ENCODE measurements around the gene PDRG1. TPM values are rescaled to one million over a fixed set of nuclear protein-coding genes. Genes with fewer than 3 reads are reported as not detected.

PDRG1 gene
- total RNA-seq, 2 experiments from 2014 or later: 19.9 to 20.4 TPM

DNA sequence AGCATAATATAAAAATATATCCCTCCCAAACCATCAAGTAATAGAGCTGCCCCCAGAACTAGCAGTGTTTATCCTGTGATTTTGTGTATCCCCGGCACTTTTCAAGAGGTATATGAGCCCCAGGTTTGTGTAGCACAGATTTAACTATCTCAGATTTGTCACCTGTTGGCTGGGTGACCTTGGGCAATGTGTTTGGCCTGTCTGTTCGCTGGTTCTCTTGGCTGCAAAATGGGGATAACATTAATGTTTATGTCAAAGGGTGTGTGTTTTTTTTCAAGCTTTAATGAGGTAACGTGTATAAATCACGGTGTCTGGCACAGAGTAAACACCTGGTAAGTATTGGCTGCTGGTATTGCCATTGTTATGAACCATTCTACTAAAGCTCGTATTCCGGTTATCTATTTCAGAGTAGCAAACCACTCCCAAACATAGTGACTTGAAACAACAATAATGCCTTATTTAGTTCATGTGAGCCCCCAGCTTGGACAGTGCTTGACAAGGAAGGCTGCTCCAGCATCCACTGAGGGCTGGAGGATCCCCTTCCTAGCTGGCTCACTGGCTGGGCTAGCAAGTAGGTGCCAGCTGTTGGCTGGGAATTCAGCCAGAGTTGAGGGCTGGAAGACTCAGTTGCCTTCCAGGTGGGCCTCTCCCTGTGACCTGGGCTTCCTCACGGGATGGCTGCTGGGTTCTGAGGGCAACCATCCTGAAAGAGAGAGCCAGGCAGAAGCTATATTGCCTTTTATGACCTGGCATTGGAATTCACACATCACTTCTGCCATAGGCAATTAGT is 36.2 kb downstream of the PDRG1 start:
- POLR2A ChIA-PET: no interaction called here

DNA sequence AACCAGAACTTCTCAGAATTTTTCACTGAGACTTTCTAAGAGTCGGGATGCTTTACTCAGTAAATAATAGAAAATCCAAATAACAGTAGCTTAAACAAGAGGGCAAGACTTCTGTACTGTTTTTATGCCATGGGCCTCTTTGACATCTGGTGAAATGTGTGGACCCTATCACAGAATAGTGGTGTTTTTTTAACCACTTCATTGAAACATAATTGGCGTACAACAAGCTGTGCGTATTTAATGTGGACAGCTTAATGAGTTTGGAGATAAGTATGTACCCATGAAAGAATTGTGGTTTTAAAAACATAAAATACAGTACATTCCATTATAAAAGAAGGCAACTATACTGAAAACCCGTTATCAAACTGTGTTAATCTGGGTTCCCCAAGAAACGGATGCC is 37.7 kb downstream of the PDRG1 start:
- CTCF ChIA-PET: interaction anchor here (0.9 kb wide), 1 partner anchor 176 kb away, joined by 3 read pairs; no protein-coding TSS in a partner anchor
- POLR2A ChIA-PET: no interaction called here

More for the DNA sequence above, 36.2 kb downstream of the PDRG1 start:
- CTCF ChIA-PET: no interaction called here

DNA sequence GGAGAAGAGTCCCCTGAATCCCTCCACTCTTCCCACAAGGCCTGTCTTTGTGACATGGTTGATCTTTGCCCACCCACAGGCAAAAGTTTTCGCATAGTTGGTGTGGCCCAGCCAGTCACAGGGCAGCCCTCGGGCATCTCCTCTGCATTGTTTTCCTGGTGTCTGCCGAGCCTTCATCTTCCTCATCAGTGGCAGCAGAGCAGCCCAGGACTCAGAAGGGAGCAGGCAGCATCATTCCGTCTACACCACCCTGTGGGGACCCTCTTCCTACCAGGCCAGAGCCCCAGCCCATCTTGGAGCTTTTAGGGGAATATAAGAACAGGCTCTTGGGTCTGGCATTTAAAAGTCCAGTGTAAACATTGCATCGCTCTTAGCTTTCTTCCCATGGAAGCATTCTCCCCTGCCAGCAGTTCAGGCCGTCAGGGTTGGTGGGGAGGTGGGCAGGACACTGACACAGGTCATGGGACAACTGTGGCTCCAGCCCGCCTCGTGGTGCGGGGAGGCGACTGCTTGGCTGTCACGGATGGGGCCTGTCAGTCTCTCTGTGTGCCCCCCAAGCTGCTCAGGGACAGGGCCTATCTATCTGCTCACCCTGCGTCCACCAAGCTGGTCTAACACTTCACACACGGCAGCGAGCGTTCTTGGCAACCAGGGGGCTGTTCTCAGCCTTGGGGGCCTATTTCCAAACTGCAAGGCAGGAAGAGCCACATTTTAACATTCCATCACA is 38.3 kb downstream of the PDRG1 start:
- POLR2A ChIA-PET: no interaction called here

DNA sequence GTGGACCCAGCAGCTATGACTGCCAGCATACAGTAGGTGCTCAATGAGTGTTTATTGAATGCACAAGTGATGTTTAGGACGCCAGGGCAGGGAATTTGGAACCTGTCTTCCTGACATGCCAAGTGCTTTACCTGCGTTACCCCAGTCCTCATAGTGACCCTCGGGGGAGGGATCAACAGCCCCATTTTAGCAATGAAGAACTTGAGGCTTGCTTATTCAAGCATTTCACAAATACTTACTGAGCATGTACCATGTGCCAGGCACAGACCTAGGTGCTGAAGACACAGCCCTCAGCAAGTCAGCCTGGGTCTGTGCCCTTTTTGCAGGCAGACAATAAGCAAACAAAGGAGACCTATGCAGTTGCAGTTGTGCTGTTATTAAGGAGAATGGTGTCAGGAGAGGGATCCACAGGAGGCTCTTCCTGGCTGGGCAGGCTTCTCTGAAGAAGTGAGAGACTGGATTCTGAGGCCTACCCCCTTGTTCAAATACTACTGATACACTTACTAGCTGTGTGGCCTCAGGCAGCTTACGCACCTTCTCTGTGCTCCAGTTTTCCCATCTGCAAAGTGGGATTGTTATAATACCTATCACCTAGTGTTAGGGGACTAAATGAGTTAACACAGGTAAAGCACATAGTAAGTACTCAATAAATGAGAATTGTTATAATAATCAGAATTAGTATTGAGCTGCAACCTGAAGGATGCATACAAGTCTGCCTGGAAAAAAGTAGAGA is 41.6 kb downstream of the PDRG1 start:
- ChIA-PET POLR2A (no interaction called here), CTCF (interaction anchor here (1.8 kb wide), 1 partner anchor 57 kb away, joined by 4 read pairs; no protein-coding TSS in a partner anchor)

More for the DNA sequence above, 38.3 kb downstream of the PDRG1 start:
- CTCF ChIA-PET: interaction anchor here (0.9 kb wide), 1 partner anchor 177 kb away, joined by 3 read pairs; no protein-coding TSS in a partner anchor

DNA sequence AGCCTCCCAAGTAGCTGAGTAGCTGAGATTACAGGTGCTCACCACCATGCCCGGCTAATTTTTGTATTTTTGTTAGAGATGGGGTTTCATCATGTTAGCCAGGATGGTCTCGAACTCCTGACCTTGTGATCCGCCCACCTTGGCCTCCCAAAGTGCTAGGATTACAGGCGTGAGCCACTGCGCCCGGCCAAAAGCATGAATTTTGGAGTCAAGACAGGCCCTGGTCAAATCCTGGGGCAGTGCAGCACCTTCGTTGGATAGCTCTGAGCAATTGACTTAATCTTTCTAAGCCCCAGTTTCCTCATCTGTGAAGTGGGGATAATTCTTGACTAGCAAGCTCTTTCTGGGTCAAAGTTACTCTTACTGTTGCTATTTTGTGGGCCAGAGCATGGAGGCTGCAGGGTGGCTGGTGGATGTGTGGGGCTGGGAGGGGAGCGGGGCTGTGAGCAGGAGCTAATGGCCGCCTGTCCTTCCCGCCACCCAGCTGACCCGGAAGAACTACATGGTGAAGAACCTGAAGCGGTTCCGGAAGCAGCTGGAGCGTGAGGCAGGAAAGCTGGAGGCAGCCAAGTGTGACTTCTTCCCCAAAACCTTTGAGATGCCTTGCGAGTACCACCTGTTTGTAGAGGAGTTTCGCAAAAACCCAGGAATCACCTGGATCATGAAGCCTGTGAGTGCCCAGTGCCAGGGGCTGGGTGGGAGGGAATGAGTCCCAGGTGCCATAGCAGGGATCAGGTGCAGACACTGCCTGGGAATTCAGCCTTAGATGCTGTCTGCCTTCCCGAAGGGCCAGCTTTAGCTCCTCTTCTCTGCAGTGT is 42.4 kb downstream of the PDRG1 start:
- ChIA-PET POLR2A (no interaction called here), CTCF (interaction anchor here (1.8 kb wide), 1 partner anchor 56 kb away, joined by 4 read pairs; no protein-coding TSS in a partner anchor)

DNA sequence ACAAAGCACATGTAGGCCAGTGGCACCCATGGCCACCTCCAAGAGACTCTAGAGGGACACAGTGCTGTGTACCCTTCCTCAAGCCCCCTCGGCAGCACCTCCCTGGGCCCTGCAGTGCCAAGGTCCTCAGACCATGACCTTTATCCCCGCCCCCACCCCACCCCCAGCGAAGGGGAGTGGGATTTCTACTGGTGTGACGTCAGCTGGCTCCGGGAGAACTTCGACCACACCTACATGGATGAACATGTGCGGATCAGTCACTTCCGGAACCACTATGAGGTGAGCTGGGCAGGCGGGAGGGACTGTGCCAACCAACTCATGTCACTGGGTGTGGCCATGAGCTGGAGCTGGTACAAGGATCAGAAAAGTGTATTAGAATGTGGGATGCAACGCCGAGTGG is 43.4 kb downstream of the PDRG1 start:
- ChIA-PET CTCF (interaction anchor here (0.6 kb wide), 1 partner anchor 1190 kb away, joined by 3 read pairs; no protein-coding TSS in a partner anchor), POLR2A (no interaction called here)

DNA sequence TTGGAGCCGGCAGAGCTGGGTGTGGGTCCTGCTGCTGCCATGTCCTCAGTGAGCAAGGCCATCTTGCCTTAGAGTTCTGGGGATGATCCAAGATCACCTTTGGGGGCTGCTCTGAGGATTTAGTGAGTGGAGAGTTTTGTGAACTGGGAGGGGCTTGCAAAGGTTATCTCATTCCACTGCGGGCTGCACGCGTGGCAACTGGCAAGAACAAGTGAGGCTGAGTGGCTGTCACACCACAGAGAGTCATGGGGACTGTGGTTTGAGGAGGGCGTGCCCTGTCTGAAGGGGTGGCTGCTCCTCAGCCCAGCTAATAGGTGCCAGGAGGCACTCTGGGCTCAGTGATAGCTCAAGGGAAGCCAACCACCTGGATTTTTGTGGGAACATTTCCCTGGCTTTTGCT is 43.8 kb downstream of the PDRG1 start:
- CTCF ChIA-PET: interaction anchor here (0.6 kb wide), 1 partner anchor 1190 kb away, joined by 3 read pairs; no protein-coding TSS in a partner anchor

DNA sequence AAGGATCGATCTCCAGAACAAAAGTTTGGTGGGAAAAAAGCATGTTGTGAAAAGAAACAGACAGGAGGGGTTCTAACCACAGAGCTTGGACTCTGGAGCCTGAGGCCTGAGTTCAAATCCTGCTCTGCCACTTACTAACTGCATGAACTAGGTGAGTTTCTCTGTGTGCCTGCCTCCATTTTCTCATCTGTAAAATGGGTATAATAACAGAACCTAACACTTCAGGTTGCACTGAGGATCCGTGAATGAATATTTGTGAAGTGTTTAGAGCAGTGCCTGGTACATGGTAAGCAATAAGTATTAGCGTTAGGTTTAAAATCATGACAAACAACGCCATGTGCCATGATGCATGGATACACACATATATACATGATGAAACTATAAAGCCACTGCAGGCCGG is 44.8 kb downstream of the PDRG1 start:
- ChIA-PET POLR2A (no interaction called here), CTCF (no interaction called here)

More for the DNA sequence above, 43.8 kb downstream of the PDRG1 start:
- POLR2A ChIA-PET: no interaction called here

DNA sequence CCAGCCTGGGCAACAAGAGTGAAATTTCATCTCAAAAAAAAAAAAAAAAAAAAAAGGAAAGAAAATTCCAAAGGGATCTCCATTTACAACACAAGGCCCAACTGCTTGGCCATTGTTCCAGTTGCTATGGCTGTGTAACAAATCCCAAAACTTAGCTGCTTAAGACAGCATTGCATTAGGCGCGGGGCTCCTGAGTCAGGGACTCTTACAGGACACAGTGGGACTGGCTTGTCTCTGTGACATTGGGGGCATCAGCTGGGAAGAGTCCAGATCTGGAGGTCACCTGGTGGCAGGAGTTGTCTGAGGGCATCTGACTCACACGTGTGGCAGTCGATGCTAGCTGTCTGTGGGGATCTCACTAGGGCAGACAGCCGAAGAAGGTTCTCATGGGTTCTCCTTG is 45.8 kb downstream of the PDRG1 start:
- CTCF ChIA-PET: interaction anchor here (0.6 kb wide), 1 partner anchor 60 kb away, joined by 4 read pairs; no protein-coding TSS in a partner anchor
- POLR2A ChIA-PET: interaction anchor here (0.7 kb wide), 2 partner anchors 345 to 379 kb away, joined by 5 to 7 read pairs; no protein-coding TSS in a partner anchor

DNA sequence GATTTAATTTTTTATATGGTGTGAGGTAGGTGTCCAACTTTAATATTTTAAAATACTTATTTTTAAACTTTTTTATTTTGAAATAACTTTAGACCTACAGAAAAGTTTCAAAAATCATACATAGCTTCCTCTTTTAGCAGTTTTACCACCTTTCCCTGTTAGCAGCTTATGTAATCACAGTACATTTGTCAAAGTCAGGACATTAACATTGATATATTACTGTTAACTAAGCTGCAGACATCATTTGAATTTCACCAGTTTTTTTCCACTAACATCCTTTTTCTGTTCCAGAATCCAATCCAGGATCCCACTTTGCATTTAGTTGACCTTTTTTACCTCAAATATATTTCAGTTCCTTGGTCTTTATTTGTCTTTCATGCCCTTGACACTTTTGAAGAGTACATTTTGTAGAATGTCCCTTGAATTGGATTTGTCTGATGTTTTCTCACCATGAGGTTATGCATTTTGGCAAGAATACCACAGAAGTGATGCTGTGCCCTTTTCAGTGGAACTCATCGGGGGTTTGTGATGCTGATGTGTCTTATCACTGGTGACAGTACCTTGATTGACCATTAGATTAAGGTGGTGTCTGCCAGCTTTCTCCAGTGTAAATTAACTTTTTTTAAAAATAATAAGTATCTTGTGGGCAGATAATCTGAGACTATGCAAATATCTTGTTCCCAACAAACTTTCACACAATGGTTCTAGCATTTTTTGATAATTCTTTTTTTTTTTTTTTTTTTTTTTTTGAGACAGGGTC is 48.0 kb downstream of the PDRG1 start:
- CTCF ChIA-PET: no interaction called here

DNA sequence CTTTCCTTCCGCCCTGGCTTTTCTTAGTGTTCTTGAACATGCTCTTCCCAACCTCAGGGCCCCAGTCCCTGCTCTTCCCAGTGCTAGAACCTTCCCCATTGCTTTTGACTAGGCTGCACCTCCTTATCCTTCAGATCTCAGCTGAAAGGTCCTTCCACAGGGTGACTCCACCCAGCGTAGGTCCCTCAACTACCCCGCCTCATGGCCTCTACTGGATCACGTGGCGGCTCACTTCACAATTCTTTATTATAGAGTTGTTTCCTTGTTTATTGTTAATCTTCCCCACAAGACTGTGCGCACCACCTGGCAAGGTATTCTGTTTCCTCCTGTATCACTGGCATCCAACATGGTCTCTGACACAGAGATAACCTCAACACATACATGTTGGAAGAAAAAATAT is 50.2 kb downstream of the PDRG1 start:
- CTCF ChIA-PET: no interaction called here

More for the DNA sequence above, 48.0 kb downstream of the PDRG1 start:
- POLR2A ChIA-PET: no interaction called here

DNA sequence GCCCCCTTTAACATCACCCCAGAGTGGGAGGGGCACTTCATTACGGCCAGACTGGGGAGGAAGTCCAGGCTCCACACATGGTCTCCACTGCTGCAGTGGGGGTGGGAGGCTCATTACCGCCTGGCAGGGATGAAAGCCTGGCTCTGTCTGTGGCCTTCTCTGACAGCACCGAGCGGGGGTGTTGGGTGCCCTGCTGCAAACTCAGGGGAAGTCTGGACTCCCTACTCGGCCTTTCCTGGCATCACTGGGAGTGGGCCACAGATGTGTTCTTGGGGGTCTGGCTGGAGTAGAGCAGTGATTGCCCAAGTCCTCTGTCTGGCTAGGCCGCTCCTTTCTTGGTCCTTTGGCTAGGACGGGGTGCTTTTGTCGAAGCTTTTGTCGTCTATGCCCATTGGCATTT is 54.3 kb downstream of the PDRG1 start:
- POLR2A ChIA-PET: no interaction called here

More for the DNA sequence above, 50.2 kb downstream of the PDRG1 start:
- POLR2A ChIA-PET: no interaction called here

DNA sequence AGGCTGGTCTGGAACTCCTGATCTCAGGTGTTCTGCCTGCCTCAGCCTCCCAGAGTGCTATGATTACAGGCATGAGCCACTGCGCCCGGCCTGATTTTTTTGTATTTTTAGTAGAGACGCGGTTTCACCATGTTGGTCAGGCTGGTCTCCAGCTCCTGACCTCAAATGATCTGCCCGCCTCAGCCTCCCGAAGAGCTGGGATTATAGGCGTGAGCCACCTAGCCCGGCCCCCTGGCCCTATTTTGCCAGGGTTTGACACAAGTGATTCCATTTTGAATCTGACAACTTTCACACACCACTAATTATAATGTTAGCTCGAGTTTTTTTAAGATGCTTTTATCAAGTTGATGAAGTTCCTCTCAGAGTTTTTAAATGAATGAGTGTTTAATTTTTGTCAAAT is 55.8 kb downstream of the PDRG1 start:
- ChIA-PET POLR2A (no interaction called here), CTCF (no interaction called here)

More for the DNA sequence above, 54.3 kb downstream of the PDRG1 start:
- CTCF ChIA-PET: no interaction called here

DNA sequence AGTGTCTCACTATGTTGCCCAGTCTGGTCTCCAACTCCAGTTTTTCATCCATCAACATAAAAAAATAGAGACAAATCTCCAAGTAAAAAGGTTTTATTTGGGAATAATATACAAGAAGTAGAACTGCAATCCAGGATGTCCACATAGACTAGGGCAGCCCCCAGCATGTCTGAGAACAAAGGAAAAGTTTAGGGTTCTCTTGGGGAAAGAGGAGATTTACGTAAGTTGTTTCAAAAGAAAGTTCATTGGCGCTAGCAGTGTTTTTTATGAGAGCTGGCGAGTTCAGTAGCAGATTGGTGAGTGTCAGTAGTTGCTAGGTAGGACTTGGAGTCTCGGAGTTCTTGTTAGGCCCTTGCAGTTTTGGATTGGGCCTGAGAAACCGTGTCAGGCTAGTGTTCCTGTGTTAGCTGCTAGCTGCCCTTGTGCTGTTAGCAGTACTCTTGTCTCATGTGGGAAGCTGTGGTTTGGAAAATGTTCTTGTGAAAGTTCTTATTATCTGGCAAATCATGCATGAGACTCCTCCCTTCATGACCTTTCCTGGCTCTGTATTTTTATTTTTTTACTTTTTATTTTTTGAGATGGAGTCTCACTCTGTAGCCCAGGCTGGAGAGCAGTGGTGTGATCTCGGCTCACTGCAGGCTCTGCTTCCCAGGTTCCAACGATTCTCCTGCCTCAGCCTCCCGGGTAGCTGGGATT is 56.7 kb downstream of the PDRG1 start:
- POLR2A ChIA-PET: no interaction called here
- CTCF ChIA-PET: interaction anchor here (1.2 kb wide), 2 partner anchors 48 to 261 kb away, joined by 3 read pairs; no protein-coding TSS in a partner anchor
